Upper lobe of right lung (tissue), 1 donor: ENCODE data around the gene KCNQ1OT1. TPM values are rescaled to one million over a fixed set of nuclear protein-coding genes. Genes with fewer than 3 reads are reported as not detected.

Experiments
- ATAC-seq: fragments of 200-7000 bp; cut with Tn5 transposase; one replicate; pipeline ENCODE4 v1.9.1; 2020; ENCODE audit warnings: mild to moderate bottlenecking, moderate library complexity
- DNase-seq: peaks from one replicate; pipeline ENCODE4 v3.0.0-alpha.2; 2020
- H3K27ac ChIP-seq: fragments of 200-600 bp; one replicate; pipeline ENCODE4 v1.8.0; 2022
- H3K27me3 ChIP-seq: fragments of 200-600 bp; one replicate; pipeline ENCODE4 v1.8.0; 2022; ENCODE audit warnings: mild to moderate bottlenecking
- H3K36me3 ChIP-seq: fragments of 200-600 bp; one replicate; pipeline ENCODE4 v1.8.0; 2022
- H3K4me1 ChIP-seq: fragments of 200-600 bp; one replicate; pipeline ENCODE4 v1.8.0; 2022
- H3K4me3 ChIP-seq: fragments of 200-600 bp; one replicate; pipeline ENCODE4 v1.8.0; 2022; ENCODE audit warnings: mild to moderate bottlenecking
- H3K9me3 ChIP-seq: fragments of 200-600 bp; one replicate; pipeline ENCODE4 v1.8.0; 2022
- CTCF ChIP-seq: fragments of 200-600 bp; IDR thresholded peaks from one replicate; pipeline ENCODE4 v1.8.0; 2022; ENCODE audit warnings: antibody characterized with exemption
- intact Hi-C: fragments of 100-400 bp; cut with DNase I; formaldehyde crosslinking; loops from one replicate; pipeline ENCODE4 v1.11.0; 2022
- total RNA-seq: library from RNA; stranded (reverse); fragmentation: NEBNext Ultra II Directional; extraction: Animal tissue kit (Norgen Biotek cat#: 25700); gene quantifications from one replicate; pipeline ENCODE4 v1.2.1, GENCODE V29; 2021
- donor health status: DM: no; HTN: yes; CAD: no; lungs with severe emphysema.

KCNQ1OT1 gene
- total RNA-seq, 1 donor from 2014 or later = 2.0 TPM

- Histone ChIP-seq H3K36me3 (no peaks in the 10 kb centered on the region), H3K27me3 (no peaks in the 10 kb centered on the region), H3K27ac (no peak overlapping the region), H3K4me3 (no peak overlapping the region), H3K9me3 (no peaks in the 10 kb centered on the region), H3K4me1 (no peaks in the 10 kb centered on the region)
- intact Hi-C loops = no loop called here
- TF ChIP-seq CTCF = no peak
- ATAC-seq (no peak), DNase-seq (no peak)
These were observed 34.6 kb upstream of the KCNQ1OT1 start for GRCh38 chr11:2734181-2735052.

- DNase-seq (no peak), ATAC-seq (no peak)
- intact Hi-C loops = no loop called here
- Histone ChIP-seq H3K9me3 (no peaks in the 10 kb centered on the region), H3K27ac (no peak overlapping the region), H3K27me3 (no peaks in the 10 kb centered on the region), H3K4me1 (no peaks in the 10 kb centered on the region), H3K36me3 (no peaks in the 10 kb centered on the region), H3K4me3 (no peak overlapping the region)
- no peak for TF ChIP-seq CTCF
These were observed 33.3 kb upstream of the KCNQ1OT1 start for GRCh38 chr11:2732940-2733628.

- no peaks in the 10 kb centered on the region for H3K36me3 ChIP-seq
- intact Hi-C loops = no loop called here
- H3K27me3 ChIP-seq = no peaks in the 10 kb centered on the region
- no peak for DNase-seq
- H3K4me3 ChIP-seq = no peak overlapping the region
- no peak for TF ChIP-seq CTCF
- H3K9me3 ChIP-seq = no peaks in the 10 kb centered on the region
- no peak overlapping the region for H3K27ac ChIP-seq
- H3K4me1 ChIP-seq = no peaks in the 10 kb centered on the region
- ATAC-seq = no peak
These were observed 32.6 kb upstream of the KCNQ1OT1 start for GRCh38 chr11:2732261-2732939.

GRCh38 chr11:2731130-2732125 is 31.6 kb upstream of the KCNQ1OT1 start:
- Histone ChIP-seq H3K9me3 (no peaks in the 10 kb centered on the region), H3K36me3 (no peaks in the 10 kb centered on the region), H3K4me1 (no peaks in the 10 kb centered on the region), H3K4me3 (no peak overlapping the region), H3K27ac (no peak overlapping the region), H3K27me3 (no peaks in the 10 kb centered on the region)
- no peak for TF ChIP-seq CTCF
- DNase-seq (no peak), ATAC-seq (no peak)
- intact Hi-C loops = no loop called here
